GM19324 (cell line): ENCODE data around the gene RBFOX2.
"Not testable (repeated sequence)": the region's sequence is repeated elsewhere in the genome, so short reads cannot be mapped to it uniquely, and the experiment has no call there.

Experiments
- ATAC-seq: cut with Tn5 transposase; IDR thresholded peaks from one replicate; pipeline ENCODE4 v1.9.1; 2021; ENCODE audit warnings: mild to moderate bottlenecking, moderate library complexity; ENCODE audit not compliant: unreplicated experiment, low FRiP score

The RBFOX2 gene

GRCh38 chr22:36048911-36049677, 20.5 kb upstream of the RBFOX2 start:
- ATAC-seq = no peak

DNA sequence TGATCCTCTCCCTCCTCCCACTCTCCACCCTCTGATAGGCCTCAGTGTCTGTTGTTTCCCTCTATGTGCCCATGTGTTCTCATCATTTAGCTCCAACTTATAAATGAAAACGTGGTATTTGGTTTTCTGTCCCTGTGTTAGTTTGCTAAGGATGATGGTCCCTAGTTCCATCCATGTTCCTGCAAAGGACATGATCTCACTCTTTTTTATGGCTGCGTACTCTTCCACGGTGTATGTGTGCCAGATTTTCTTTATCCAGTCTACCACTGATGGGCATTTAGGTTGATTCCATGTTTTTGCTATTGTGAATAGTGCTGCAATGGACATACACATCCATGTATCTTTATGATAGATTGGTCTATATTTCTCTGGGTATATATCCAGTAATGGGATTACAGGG, 15.9 kb upstream of the RBFOX2 start:
- not testable (repeated sequence) for ATAC-seq

- no peak for ATAC-seq
These were observed 13.6 kb upstream of the RBFOX2 start for GRCh38 chr22:36042240-36042639.

DNA sequence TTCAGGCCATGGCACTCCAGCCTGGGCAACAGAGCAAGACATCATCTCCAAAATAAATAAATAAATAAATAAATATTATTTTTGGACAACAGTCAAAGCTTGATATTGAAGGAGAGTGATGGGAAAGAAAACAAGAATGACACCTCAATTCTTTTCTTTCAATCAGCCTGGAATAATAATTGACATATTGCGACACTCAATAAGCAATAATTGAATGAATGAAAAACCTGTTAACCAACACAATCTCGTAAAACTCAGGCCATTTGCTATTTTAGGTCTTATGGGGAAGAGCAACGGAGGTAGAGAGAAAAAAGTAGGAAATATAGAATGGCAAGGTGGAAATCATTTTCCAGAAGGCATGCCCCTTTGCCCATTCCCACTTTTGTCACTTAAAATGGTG, 10.5 kb upstream of the RBFOX2 start:
- no peak for ATAC-seq

DNA sequence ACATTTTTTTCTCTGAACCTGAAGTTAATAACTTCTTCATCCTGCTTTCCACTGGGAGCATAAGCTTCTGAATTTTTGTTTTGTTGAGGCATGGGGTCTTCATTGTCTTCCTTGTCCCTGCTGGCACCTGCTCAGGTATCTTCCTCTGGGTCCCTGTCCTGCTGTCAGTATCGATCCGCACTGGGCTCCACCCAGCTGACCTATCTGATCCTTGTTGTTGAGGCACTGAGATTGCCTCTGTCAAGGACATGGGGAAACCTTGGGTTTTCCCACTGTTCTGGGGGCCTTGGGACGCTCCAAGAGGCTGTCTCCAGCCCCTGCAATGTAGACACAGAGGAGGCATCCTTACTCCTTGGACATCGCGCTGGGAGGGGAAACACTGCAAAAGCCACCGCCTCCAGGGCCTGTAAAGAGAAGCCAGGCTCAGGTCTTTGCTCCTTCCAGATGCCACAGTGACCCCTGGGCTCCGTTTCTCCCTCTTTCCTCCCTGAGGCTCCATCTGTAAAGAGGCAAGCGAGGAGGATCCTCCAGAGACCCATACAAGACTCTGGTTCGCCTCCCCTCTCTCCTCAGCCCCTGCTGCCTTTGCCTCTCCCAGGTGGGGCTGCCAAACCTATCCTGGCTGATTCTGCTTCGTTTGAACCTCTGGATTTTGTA, 8.6 kb upstream of the RBFOX2 start:
- ATAC-seq = no peak

GRCh38 chr22:36036167-36036624, 7.6 kb upstream of the RBFOX2 start:
- no peak for ATAC-seq

- no peak for ATAC-seq
These were observed 4.0 kb upstream of the RBFOX2 start for GRCh38 chr22:36032611-36033010.

- no peak for ATAC-seq
These were observed 757 bp upstream of the RBFOX2 start for GRCh38 chr22:36029406-36029755.

DNA sequence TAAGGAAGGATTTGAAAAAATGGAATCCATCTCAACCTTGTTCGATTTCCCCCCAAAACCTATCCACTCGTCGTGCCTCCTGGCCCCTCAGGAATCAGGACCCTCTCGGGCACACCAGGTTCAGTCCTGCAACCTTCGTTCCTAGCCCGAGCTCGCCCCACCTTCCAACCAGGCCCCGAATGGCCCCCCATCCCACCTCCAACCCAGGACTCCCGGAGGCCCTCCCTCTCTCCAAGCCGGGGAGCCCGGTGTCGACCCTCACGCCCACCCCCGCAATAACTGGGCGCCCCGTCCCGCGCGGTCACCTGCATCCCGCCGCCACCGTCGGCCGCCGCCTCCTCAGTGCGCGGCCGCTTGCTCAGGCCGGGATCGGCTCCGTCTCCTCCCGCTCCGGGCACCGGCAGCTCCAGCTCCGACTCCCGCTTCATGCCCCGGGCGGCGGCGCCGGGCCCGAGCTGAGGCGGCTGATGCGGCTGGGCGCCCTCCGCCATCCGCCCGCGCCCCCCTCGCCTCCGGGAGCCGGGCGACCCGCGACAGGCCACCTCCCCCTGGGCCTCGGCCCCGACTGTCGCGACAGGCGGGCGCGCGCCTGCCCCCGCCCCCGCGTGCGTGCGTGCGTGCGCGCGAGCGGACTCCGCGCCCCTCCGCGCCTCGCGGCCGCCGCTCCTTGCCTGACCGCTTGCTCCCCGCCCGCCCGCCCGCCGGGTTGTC, 534 bp downstream of the RBFOX2 start:
- ATAC-seq = no peak

DNA sequence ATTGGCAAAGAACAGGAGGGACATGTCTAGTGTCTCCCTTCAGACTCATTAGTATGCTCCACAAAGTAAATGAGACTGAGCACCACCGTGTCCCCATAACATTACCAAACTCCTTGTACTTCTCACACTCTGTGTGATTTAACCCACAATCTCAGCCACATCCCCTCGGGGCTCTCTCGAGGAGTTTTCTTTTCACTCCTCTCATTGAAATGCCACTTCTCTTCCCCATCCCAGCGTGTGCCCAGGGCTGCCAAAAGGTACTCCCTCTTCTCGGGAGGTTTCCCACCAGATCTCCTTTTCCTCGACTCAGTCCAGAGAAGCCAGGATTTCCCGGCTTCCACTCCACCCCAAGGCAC, 1.1 kb downstream of the RBFOX2 start:
- no peak for ATAC-seq

DNA sequence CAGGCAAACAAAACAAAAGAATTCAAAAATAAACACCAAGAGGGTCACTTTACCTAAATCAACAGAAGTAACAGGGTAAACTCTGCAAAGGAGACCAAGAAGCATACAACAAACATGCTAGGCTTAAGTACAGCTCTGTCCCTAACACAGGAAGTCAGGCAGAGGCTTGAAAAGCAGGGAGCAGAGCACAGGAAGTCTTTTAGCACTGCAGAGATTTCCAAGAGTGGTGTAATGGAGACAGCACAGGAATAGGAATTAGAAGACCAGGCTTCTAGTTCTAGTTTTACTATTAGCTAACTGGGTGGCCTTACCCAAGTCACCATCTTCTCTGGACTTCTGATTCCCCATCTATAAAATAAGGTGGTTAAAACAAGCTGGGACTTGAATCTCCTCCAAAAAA, 1.9 kb downstream of the RBFOX2 start:
- no peak for ATAC-seq

DNA sequence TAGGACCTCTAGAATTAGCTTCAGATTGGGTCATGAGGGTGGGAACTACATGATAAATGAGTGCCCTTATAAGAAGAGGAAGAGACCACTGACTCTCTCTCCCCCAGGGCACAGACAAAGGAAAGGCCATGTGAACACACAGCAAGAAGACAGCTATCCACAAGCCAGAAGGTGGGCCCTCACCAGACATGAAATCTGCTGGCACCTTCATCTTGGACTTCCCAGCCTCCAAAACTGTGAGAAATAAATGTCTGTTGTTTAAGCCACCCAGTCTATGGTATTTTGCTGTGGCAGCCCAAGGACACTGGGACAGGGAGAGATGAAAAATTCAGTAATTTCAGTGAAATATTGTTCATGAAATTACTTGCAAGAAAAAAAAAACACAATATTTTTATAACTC, 5.9 kb downstream of the RBFOX2 start:
- no peak for ATAC-seq

DNA sequence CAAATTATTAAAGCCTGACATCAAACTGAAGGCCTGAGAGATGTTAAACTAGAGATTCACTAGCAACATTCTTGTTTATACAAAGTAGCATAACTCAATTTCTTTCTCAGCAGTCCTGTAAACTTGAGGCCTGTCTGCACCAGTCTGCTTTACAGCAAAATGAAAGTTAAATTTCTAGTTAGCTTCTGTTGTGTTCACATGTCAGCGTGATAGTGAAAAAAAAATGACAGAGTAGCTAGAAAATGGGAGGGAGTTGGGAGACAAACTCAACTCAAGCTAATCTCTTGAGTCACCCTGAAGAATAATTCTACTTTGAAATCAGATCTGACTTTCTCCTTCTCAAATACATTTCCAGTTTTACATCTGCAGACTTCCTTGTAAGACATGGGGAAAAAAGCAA, 6.5 kb downstream of the RBFOX2 start:
- ATAC-seq = no peak

DNA sequence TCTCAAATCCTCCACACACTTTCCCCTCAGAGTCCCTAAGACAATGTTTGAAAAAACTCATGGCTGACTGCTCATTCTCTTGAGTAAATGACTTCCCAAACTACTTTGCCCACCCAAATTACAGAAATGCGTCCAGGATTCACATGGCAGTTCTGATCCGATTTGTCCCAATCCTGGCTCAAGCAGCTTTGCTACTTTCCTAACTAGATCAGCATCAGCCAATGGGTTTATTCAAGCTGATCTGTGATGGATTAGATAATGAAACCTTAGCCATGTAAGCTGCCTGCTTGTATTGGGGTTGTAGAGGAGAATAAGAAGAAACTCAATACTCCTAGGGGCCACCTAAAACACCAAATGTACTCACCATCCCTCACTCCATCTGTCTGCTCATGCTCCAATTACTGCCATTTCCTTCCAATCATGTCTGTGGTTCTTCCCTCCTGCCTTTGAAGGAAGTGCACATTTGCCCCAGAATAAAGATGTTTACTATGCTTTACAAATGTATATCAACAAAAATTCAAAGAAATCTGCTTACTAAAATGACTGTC, 6.9 kb downstream of the RBFOX2 start:
- ATAC-seq = no peak

DNA sequence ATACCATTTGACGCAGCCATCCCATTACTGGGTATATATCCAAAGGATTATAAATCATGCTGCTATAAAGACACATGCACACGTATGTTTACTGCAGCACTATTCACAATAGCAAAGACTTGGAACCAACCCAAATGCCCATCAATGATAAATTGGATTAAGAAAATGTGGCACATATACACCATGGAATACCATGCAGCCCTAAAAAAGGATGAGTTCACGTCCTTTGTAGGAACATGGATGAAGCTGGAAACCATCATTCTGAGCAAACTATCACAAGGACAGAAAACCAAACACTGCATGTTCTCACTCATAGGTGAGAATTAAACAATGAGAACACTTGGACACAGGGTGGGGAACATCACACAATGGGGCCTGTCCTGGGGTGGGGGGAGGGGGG, 7.8 kb downstream of the RBFOX2 start:
- not testable (repeated sequence) for ATAC-seq

- no peak for ATAC-seq
These were observed 11.0 kb downstream of the RBFOX2 start for GRCh38 chr22:36017651-36018091.

DNA sequence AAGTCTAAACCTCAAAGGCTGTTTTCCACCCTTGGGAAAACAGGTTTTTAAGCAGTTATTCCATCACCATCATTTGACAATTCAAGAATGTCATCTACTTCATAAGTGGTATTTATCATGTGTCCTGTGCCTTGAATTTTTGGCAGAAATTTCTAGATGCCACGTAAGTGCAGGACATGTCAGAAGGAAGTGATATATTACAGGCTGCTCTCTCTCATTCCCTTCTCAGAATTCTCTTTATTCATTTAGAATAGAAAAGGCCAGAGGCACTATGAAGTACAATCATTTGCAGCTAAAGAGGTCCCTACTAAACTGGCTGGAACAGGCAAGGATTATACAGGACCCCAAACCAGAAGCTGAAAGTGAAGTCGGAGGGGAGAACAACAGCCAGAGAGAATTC, 11.9 kb downstream of the RBFOX2 start:
- no peak for ATAC-seq

DNA sequence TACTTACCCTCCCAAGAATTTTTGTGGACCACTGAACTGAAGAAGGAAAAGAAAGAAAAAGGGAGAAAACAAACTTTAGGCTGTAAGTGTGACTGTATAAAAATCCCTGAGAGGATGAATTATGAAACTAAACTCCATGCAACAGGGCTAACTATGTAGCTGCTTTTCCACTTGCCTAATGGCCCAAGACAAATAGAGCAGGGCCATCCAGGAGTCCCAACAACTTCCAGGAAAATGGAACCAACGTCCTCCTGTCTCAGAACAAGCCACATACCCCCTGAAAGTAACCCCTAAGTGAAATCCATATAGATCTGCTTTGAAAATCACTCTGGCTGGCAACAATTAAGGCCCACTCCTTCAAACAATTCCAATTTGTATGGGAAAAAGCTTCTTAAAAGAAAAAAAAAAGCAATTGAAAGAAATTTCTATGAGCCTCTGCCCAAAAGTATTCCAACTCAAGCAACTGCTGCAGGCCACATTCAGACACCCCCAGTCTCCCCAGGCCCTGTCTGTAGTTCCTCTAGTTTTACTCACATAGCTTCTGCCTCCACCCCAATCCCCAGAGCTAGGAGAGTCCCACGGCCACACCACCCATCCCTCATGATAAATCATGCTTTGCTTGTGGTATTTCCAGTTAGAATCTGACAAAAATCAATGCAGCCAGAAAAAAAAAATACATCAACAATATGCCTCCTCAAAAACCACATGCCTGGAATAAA, 12.7 kb downstream of the RBFOX2 start:
- no peak for ATAC-seq

GRCh38 chr22:36015155-36015810, 13.3 kb downstream of the RBFOX2 start:
- ATAC-seq = no peak

DNA sequence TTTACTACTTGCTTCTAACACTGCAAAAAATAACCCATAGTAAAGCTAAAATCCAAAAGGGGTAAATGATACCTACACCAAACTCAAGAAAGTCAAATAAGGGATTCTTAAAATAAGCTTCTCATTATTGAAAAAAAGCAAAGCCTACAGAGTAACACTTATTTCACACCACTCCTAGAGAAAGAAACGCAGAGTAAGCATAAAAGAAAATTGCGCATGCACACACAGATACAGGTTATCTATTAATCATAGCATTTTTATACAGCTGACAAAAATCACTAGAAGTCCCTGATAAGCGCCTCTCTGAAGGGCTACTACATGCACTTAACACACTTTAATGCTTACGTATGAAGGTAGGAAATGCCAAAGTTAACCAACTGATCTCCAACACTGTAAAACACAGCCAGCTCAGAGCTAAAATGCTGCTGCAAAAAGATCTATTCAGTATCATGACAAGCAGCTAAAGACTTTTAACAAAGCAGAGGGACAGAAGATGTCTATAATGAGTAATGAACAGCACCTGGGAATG, 14.0 kb downstream of the RBFOX2 start:
- no peak for ATAC-seq
